Sigmoid colon (tissue), 7 donors: ENCODE data around the gene KCNK2. TPM values are rescaled to one million over a fixed set of nuclear protein-coding genes. Genes with fewer than 3 reads are reported as not detected.
A peak's percentile ranks its signal among the peaks of the same experiment; 100 is the strongest.

Source experiments
- DNase-seq: peaks from one replicate; pipeline ENCODE4 v3.0.0-alpha.2; 2019
- H3K27ac ChIP-seq, 4 donors: fragments of 200-600 bp; sonication (generic); one replicate each; pipeline ENCODE4 v1.5.1; 2016 to 2019; ENCODE audit warnings: mild to moderate bottlenecking in 1 of 4
- H3K27me3 ChIP-seq, 3 donors: fragments of 200-600 bp; sonication (generic); one replicate each; pipeline ENCODE4 v1.5.1; 2019; ENCODE audit warnings: mild to moderate bottlenecking in 1 of 3
- H3K36me3 ChIP-seq, 4 donors: fragments of 200-600 bp; sonication (generic); one replicate each; pipeline ENCODE4 v1.5.1; 2016 to 2019
- H3K4me1 ChIP-seq, 4 donors: fragments of 200-600 bp; sonication (generic); one replicate each; pipeline ENCODE4 v1.5.1; 2017 to 2019
- H3K4me3 ChIP-seq, 4 donors: fragments of 200-600 bp; sonication (generic); one replicate each; pipeline ENCODE4 v1.5.1; 2017 to 2019; ENCODE audit warnings: mild to moderate bottlenecking in 2 of 4, moderate library complexity in 1 of 4
- H3K9me3 ChIP-seq, 4 donors: fragments of 200-600 bp in 3 of 4; sonication (generic) in 3 of 4; one replicate each; pipeline versions ENCODE4 v1.5.1 to v1.6.1; 2013 to 2019
- CTCF ChIP-seq, 4 experiments: fragments of 450-650 bp in 3 of 4; fragments of 200-600 bp in 1 of 4; IDR thresholded peaks; one replicate each; pipeline ENCODE4 v1.5.1; 2016 to 2019; ENCODE audit warnings: antibody characterized with exemption in 4 of 4, mild to moderate bottlenecking in 3 of 4, moderate library complexity in 2 of 4
- EP300 ChIP-seq, 4 donors: sonication (generic); formaldehyde crosslinking; IDR thresholded peaks; one replicate each; pipeline ENCODE4 v1.6.1; 2017; ENCODE audit warnings: antibody characterized with exemption in 4 of 4
- POLR2A ChIP-seq, 2 donors: fragments of 450-650 bp; IDR thresholded peaks; one replicate each; pipeline ENCODE4 v1.6.1; 2016; ENCODE audit warnings: antibody characterized with exemption in 2 of 2, mild to moderate bottlenecking in 2 of 2, moderate library complexity in 2 of 2
- POLR2AphosphoS5 ChIP-seq, 4 donors: sonication (generic); formaldehyde crosslinking; IDR thresholded peaks; one replicate each; pipeline ENCODE4 v1.6.1; 2017; ENCODE audit warnings: antibody characterized with exemption in 4 of 4
- WGBS, 2 donors: extraction: QIAGEN DNeasy Blood & Tissue Kit; methylation state at CpG; one replicate each; pipeline ENCODE4 v1.1.7; 2013; 5-methylcytosine and 5-hydroxymethylcytosine counted together
- intact Hi-C: fragments of 100-400 bp; cut with DNase I; formaldehyde crosslinking; loops from one replicate; pipeline ENCODE4 v1.15.1; 2023
- polyA plus RNA-seq, 3 donors: library from polyadenylated mRNA; stranded (reverse); fragments of 200-250 nt; gene quantifications; one replicate each; pipeline ENCODE4 v1.2.3, GENCODE V29; 2013
- total RNA-seq, 4 donors: library from RNA; depleted of rRNA; stranded (reverse); fragments of >200 nt; gene quantifications; one replicate each; pipeline ENCODE4 v1.1.0, GENCODE V29; 2016
- donor health status: healthy with polysubstance abuse.
- donor health status: Bipolar disorder and iron deficiency.
- donor health status: healthy.

Gene KCNK2
- total and polyA plus RNA-seq, 7 donors = 0.25 to 3.3 (median 0.75) TPM; not detected in 1

DNA sequence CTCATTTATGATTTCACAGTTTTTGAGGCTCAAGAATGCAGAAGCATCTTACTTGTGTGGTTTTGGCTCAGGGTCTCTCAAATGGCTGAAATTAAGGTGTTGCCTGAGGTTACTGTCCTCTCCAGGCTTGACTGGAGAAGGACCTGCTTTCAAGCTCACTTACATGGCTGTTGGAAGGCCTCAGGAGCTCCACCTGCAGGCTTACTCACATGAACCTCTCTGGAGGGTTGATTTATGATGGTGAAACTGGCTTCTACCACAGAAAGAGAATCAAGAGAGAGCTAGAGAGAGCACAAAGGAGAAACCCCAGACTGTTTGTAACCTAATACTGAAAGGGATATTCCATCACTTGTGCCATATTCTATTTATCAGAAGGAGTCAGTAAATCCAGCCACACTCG is 6.2 kb upstream of the KCNK2 start:
- Histone ChIP-seq H3K4me3 (no peak overlapping the region), H3K27me3 (peaks cover 0 to under 1% (median 0%) of the 10 kb centered on the region in 3 donors), H3K9me3 (no peaks in the 10 kb centered on the region), H3K4me1 (no peaks in the 10 kb centered on the region), H3K36me3 (no peaks in the 10 kb centered on the region), H3K27ac (no peak overlapping the region)
- no peak for DNase-seq
- intact Hi-C loops = no loop called here
- TF ChIP-seq CTCF (IDR thresholded peaks at IDR 0.05) (no peak), POLR2A (IDR thresholded peaks at IDR 0.05) (no peak), EP300 (IDR thresholded peaks at IDR 0.05) (no peak), POLR2AphosphoS5 (IDR thresholded peaks at IDR 0.05) (no peak)
- 40 to 49% methylated on average over 1 of the region's 1 CpG for WGBS, 2 donors

DNA sequence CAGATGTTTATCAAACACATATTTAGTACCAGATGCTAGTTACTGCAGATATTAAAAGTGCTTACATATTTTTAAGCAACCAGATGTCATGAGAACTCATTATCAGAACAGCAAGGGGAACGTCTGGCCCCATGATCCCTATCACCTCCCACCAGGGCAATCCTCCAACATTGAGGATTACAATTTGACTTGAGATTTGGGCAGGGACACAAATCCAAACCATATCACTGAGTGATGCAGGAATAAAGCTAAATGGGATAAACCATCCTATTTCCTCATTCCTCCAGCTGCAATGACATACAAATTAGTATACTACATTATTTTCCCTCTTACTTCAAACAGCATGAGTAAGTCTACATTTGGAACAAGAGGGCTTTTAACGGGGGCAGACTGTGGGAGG is 3.1 kb upstream of the KCNK2 start:
- 66 to 70% methylated on average over 2 of the region's 2 CpGs for WGBS, 2 donors
- TF ChIP-seq POLR2AphosphoS5 (IDR thresholded peaks at IDR 0.05) = no peak
- TF ChIP-seq EP300 (IDR thresholded peaks at IDR 0.05) = no peak
- no peak for TF ChIP-seq POLR2A (IDR thresholded peaks at IDR 0.05)
- TF ChIP-seq CTCF (IDR thresholded peaks at IDR 0.05) = no peak
- Histone ChIP-seq H3K27ac (no peak overlapping the region), H3K9me3 (no peaks in the 10 kb centered on the region), H3K27me3 (peaks cover 10 to 31% (median 21%) of the 10 kb centered on the region in 3 donors), H3K4me1 (peaks cover 0 to 18% (median 11%) of the 10 kb centered on the region in 4 donors), H3K36me3 (no peaks in the 10 kb centered on the region), H3K4me3 (no peak overlapping the region)
- no peak for DNase-seq
- intact Hi-C loops = no loop called here

- intact Hi-C loops = no loop called here
These were observed 641 bp upstream of the KCNK2 start for GRCh38 chr1:215081661-215082531.

GRCh38 chr1:215083383-215083961 is 935 bp downstream of the KCNK2 start:
- 5 to 8% methylated on average over 25 of the region's 25 CpGs for WGBS, 2 donors
- TF ChIP-seq EP300 (IDR thresholded peaks at IDR 0.05) = no peak
- no peak for TF ChIP-seq CTCF (IDR thresholded peaks at IDR 0.05)
- no peak for TF ChIP-seq POLR2AphosphoS5 (IDR thresholded peaks at IDR 0.05)
- TF ChIP-seq POLR2A (IDR thresholded peaks at IDR 0.05) = no peak
- intact Hi-C loops = no loop called here
- peak; percentile 65 for DNase-seq
- H3K9me3 ChIP-seq = no peaks in the 10 kb centered on the region
- no peak overlapping the region for H3K27ac ChIP-seq
- peaks cover 10 to 61% (median 27%) of the 10 kb centered on the region in 3 donors for H3K27me3 ChIP-seq
- peaks cover 0 to 18% (median 11%) of the 10 kb centered on the region in 4 donors for H3K4me1 ChIP-seq
- peak overlapping the region in 3 of 4 donors; percentile 37 to 47 (median 43) for H3K4me3 ChIP-seq
- H3K36me3 ChIP-seq = no peaks in the 10 kb centered on the region

More at GRCh38 chr1:215081661-215082531, 641 bp upstream of the KCNK2 start:
- peaks cover 10 to 54% (median 27%) of the 10 kb centered on the region in 3 donors for H3K27me3 ChIP-seq
- 3 to 8% methylated on average over 44 of the region's 44 CpGs for WGBS, 2 donors
- H3K36me3 ChIP-seq = no peaks in the 10 kb centered on the region
- no peak overlapping the region for H3K27ac ChIP-seq
- TF ChIP-seq POLR2A (IDR thresholded peaks at IDR 0.05) (no peak), POLR2AphosphoS5 (IDR thresholded peaks at IDR 0.05) (no peak), EP300 (IDR thresholded peaks at IDR 0.05) (no peak), CTCF (IDR thresholded peaks at IDR 0.05) (no peak)
- peaks cover 0 to 18% (median 11%) of the 10 kb centered on the region in 4 donors for H3K4me1 ChIP-seq
- DNase-seq = no peak
- no peaks in the 10 kb centered on the region for H3K9me3 ChIP-seq
- H3K4me3 ChIP-seq = peak overlapping the region in 3 of 4 donors; percentile 37 to 47 (median 43)
